ENCODE data around the gene NUP93.

DNA sequence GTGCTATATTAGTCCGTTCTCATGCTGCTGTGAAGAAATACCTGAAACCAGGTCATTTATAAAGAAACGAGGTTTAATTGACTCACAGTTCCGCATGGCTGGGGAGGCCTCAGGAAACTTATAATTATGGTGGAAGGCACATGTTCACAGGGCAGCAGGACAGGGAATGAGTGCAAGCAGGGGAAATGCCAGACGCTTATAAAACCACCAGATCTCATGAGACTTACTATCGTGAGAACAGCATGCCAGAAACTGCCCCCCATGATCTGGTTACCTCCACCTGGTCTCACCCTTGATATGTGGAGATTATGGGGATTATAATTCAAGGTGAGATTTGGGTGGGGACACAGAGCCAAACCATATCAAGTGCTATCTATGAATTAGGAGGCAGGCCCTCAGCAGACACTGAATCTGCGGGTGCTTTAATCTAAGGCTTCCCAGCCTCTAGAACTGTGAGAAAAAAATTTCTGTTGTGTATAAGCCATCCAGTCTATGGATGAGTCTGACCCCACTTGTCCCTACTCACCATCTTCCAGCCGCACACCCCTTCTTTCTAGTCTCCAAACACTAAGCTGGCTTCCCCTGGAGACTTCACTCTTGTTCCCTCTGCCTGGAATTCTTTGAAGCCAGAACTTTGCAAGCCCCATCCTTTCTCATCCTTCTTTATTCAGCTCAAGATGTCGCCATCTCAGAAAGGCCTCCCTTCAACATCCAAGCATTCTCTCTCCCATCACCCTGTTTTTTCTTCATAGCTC, 772 bp upstream of the NUP93 start:
- TF ChIP-seq, protein P1, sequence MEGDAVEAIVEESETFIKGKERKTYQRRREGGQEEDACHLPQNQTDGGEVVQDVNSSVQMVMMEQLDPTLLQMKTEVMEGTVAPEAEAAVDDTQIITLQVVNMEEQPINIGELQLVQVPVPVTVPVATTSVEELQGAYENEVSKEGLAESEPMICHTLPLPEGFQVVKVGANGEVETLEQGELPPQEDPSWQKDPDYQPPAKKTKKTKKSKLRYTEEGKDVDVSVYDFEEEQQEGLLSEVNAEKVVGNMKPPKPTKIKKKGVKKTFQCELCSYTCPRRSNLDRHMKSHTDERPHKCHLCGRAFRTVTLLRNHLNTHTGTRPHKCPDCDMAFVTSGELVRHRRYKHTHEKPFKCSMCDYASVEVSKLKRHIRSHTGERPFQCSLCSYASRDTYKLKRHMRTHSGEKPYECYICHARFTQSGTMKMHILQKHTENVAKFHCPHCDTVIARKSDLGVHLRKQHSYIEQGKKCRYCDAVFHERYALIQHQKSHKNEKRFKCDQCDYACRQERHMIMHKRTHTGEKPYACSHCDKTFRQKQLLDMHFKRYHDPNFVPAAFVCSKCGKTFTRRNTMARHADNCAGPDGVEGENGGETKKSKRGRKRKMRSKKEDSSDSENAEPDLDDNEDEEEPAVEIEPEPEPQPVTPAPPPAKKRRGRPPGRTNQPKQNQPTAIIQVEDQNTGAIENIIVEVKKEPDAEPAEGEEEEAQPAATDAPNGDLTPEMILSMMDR (IDR thresholded peaks at IDR 0.05), result no peak
- TF ChIP-seq POLR2A (IDR thresholded peaks at IDR 0.05), result no peak
